ENCODE data around the gene HOXB6.

HOXB6 gene

DNA sequence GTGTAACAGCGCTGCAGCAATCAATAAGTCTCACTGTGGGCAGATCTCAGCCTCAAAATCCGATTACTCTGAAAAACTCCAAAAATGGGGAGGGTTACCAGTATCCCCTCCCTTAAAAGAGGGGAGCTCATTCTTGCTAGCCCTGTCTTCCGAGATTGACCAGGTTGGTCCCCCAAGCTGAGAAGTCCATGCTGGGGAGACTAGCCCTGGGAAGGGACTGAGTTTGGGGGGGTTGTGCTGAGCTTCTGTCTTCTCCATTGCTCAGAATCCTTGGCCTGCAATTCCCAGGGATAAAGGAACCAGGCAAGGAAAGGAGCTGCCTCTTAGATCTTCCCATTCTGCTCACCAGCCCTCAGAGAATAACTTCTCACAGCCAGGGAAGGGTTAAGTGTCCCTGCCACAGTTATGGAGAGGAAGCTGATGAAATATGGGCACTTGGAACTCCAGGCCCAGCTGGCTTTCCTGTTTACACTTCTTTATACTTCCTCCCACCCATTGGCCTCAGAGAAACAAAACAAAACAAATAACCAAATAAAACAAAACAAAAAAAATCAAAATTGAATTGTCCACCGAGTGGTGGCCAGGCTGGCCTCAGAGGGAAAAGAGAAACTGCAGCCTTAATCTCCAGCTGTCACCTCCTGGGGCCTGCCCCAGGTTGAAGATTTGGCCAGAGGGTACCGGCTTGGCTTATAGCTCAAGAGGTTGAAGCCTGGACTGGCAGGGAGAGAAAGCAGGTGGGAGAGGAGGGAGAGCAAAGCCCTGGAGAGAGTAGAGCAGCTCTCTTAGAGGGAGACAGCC lies 17.3 kb downstream of the HOXB6 start (continued):
- no peak for TF ChIP-seq ZNF37A (tag by site-specific recombination; IDR thresholded peaks at IDR 0.05)
- no peak for TF ChIP-seq SETDB1 (IDR thresholded peaks at IDR 0.05; ENCODE audit: insufficient read length, low read length)
- TF ChIP-seq ZNF404 (tag by site-specific recombination; IDR thresholded peaks at IDR 0.05), result no peak
- TF ChIP-seq ZNF433 (tag by site-specific recombination; IDR thresholded peaks at IDR 0.05; ENCODE audit: low read depth), result no peak
- TF ChIP-seq, protein P1, sequence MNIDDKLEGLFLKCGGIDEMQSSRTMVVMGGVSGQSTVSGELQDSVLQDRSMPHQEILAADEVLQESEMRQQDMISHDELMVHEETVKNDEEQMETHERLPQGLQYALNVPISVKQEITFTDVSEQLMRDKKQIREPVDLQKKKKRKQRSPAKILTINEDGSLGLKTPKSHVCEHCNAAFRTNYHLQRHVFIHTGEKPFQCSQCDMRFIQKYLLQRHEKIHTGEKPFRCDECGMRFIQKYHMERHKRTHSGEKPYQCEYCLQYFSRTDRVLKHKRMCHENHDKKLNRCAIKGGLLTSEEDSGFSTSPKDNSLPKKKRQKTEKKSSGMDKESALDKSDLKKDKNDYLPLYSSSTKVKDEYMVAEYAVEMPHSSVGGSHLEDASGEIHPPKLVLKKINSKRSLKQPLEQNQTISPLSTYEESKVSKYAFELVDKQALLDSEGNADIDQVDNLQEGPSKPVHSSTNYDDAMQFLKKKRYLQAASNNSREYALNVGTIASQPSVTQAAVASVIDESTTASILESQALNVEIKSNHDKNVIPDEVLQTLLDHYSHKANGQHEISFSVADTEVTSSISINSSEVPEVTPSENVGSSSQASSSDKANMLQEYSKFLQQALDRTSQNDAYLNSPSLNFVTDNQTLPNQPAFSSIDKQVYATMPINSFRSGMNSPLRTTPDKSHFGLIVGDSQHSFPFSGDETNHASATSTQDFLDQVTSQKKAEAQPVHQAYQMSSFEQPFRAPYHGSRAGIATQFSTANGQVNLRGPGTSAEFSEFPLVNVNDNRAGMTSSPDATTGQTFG (tag by site-specific recombination; IDR thresholded peaks at IDR 0.05; ENCODE audit: borderline replicate concordance), result no peak
- peak; percentile 51; the same call in 1 of the 2 replicates for TF ChIP-seq WT1 (tag by site-specific recombination; IDR thresholded peaks at IDR 0.05)
- peak; percentile 10; the same call in 1 of the 2 replicates for TF ChIP-seq KLF9 (tag by site-specific recombination; IDR thresholded peaks at IDR 0.05; ENCODE audit: low read depth)
- peak; percentile 53; the same call in 1 of the 2 replicates for TF ChIP-seq KLF10 (tag by site-specific recombination; IDR thresholded peaks at IDR 0.05)
- TF ChIP-seq ZNF514 (tag by site-specific recombination; IDR thresholded peaks at IDR 0.05), result no peak
- no peak for TF ChIP-seq ZNF510 (tag by site-specific recombination; IDR thresholded peaks at IDR 0.05; ENCODE audit: insufficient replicate concordance)
- TF ChIP-seq ZNF555 (tag by site-specific recombination; conservative IDR thresholded peaks at IDR 0.05), result no peak
- TF ChIP-seq ZNF416 (tag by site-specific recombination; IDR thresholded peaks at IDR 0.05), result no peak
- no peak for TF ChIP-seq ZNF626 (tag by site-specific recombination; IDR thresholded peaks at IDR 0.05)
- TF ChIP-seq ZNF571 (tag by site-specific recombination; IDR thresholded peaks at IDR 0.05), result no peak
- no peak for TF ChIP-seq ZNF621 (tag by site-specific recombination; IDR thresholded peaks at IDR 0.05)
- TF ChIP-seq ZNF274 (IDR thresholded peaks at IDR 0.05; ENCODE audit: low read length), result no peak
- no peak for TF ChIP-seq ZNF274 (tag by site-specific recombination; IDR thresholded peaks at IDR 0.05; ENCODE audit: borderline replicate concordance)
- no peak for TF ChIP-seq ZNF174 (tag by site-specific recombination; IDR thresholded peaks at IDR 0.05)
- TF ChIP-seq ZNF10 (tag by site-specific recombination; IDR thresholded peaks at IDR 0.05), result no peak
- peak; percentile 75; the same call in 1 of the 2 replicates for TF ChIP-seq ZNF600 (tag by site-specific recombination; IDR thresholded peaks at IDR 0.05)
- TF ChIP-seq ZNF202 (tag by site-specific recombination; IDR thresholded peaks at IDR 0.05; ENCODE audit: borderline replicate concordance), result no peak
- TF ChIP-seq ZBTB17 (tag by site-specific recombination; IDR thresholded peaks at IDR 0.05), result peak; percentile 74; the same call in 1 of the 2 replicates
- TF ChIP-seq, protein P2, sequence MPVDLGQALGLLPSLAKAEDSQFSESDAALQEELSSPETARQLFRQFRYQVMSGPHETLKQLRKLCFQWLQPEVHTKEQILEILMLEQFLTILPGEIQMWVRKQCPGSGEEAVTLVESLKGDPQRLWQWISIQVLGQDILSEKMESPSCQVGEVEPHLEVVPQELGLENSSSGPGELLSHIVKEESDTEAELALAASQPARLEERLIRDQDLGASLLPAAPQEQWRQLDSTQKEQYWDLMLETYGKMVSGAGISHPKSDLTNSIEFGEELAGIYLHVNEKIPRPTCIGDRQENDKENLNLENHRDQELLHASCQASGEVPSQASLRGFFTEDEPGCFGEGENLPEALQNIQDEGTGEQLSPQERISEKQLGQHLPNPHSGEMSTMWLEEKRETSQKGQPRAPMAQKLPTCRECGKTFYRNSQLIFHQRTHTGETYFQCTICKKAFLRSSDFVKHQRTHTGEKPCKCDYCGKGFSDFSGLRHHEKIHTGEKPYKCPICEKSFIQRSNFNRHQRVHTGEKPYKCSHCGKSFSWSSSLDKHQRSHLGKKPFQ (tag by site-specific recombination; IDR thresholded peaks at IDR 0.05), result peak; percentile 87
- no peak for TF ChIP-seq ZNF23 (tag by site-specific recombination; IDR thresholded peaks at IDR 0.05; ENCODE audit: borderline replicate concordance)
- TF ChIP-seq TCF7L2 (IDR thresholded peaks at IDR 0.05; ENCODE audit: borderline replicate concordance, low read depth, low read length), result no peak
- TF ChIP-seq ZNF561 (tag by site-specific recombination; IDR thresholded peaks at IDR 0.05; ENCODE audit: borderline replicate concordance), result peak; percentile 67; the same call in 1 of the 2 replicates
- TF ChIP-seq, protein P3, sequence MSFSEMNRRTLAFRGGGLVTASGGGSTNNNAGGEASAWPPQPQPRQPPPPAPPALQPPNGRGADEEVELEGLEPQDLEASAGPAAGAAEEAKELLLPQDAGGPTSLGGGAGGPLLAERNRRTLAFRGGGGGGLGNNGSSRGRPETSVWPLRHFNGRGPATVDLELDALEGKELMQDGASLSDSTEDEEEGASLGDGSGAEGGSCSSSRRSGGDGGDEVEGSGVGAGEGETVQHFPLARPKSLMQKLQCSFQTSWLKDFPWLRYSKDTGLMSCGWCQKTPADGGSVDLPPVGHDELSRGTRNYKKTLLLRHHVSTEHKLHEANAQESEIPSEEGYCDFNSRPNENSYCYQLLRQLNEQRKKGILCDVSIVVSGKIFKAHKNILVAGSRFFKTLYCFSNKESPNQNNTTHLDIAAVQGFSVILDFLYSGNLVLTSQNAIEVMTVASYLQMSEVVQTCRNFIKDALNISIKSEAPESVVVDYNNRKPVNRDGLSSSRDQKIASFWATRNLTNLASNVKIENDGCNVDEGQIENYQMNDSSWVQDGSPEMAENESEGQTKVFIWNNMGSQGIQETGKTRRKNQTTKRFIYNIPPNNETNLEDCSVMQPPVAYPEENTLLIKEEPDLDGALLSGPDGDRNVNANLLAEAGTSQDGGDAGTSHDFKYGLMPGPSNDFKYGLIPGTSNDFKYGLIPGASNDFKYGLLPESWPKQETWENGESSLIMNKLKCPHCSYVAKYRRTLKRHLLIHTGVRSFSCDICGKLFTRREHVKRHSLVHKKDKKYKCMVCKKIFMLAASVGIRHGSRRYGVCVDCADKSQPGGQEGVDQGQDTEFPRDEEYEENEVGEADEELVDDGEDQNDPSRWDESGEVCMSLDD (tag by site-specific recombination; IDR thresholded peaks at IDR 0.05), result no peak
- TF ChIP-seq ZNF24 (tag by site-specific recombination; IDR thresholded peaks at IDR 0.05), result no peak
- TF ChIP-seq ZNF266 (tag by site-specific recombination; IDR thresholded peaks at IDR 0.05; ENCODE audit: low read depth), result 0 out of 2 replicates have a peak, but pooled peaks have one; percentile 17
- no peak for TF ChIP-seq ZNF548 (tag by site-specific recombination; IDR thresholded peaks at IDR 0.05)
- TF ChIP-seq ZXDB (tag by site-specific recombination; IDR thresholded peaks at IDR 0.05), result peak; percentile 91
- TF ChIP-seq ZNF114 (tag by site-specific recombination; IDR thresholded peaks at IDR 0.05), result no peak
- TF ChIP-seq, protein P4, sequence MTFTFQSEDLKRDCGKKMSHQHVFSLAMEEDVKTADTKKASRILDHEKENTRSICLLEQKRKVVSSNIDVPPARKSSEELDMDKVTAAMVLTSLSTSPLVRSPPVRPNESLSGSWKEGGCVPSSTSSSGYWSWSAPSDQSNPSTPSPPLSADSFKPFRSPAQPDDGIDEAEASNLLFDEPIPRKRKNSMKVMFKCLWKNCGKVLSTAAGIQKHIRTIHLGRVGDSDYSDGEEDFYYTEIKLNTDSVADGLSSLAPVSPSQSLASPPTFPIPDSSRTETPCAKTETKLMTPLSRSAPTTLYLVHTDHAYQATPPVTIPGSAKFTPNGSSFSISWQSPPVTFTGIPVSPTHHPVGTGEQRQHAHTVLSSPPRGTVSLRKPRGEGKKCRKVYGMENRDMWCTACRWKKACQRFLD (tag by site-specific recombination; IDR thresholded peaks at IDR 0.05), result no peak
- no peak for TF ChIP-seq ZNF830 (tag by site-specific recombination; IDR thresholded peaks at IDR 0.05; ENCODE audit: low read depth)
